HL-60 (cell line): ENCODE measurements around the gene CNTN2.

Experiments
- DNase-seq, 2 experiments: peaks; one replicate each; pipeline ENCODE4 v3.0.0-alpha.2; 2010 to 2020; ENCODE audit warnings: low read depth in 1 of 2, low spot score in 1 of 2
- H3K27ac ChIP-seq: fragments of 250-450 bp; sonication (Bioruptor Pico); replicated peaks from 2 replicates; pipeline ENCODE4 v1.5.1; 2020; ENCODE audit warnings: mild to moderate bottlenecking, moderate library complexity
- H3K27me3 ChIP-seq: fragments of 250-450 bp; sonication (Bioruptor Pico); 2 replicates; pipeline ENCODE4 v1.5.1; 2021; ENCODE audit warnings: mild to moderate bottlenecking, moderate library complexity; ENCODE audit not compliant: insufficient read depth, poor library complexity, severe bottlenecking
- H3K4me3 ChIP-seq: replicated peaks from 2 replicates; pipeline ENCODE4 v1.5.1; 2011; ENCODE audit warnings: mild to moderate bottlenecking, control low read depth, low read length; ENCODE audit not compliant: insufficient read depth
- CTCF ChIP-seq: IDR thresholded peaks from one replicate; pipeline ENCODE4 v1.5.1; 2011; ENCODE audit warnings: low read length, control low read depth, inconsistent platforms; ENCODE audit not compliant: insufficient read depth
- GABPA ChIP-seq: IDR thresholded peaks from 2 replicates; pipeline ENCODE4 v1.6.1; 2012; ENCODE audit warnings: low read depth
- POLR2AphosphoS5 ChIP-seq: IDR thresholded peaks from 2 replicates; pipeline ENCODE4 v1.6.1; 2012; ENCODE audit warnings: low read depth
- REST ChIP-seq: IDR thresholded peaks from 2 replicates; pipeline ENCODE4 v1.6.1; 2012; ENCODE audit warnings: low read depth; ENCODE audit not compliant: insufficient replicate concordance
- SPI1 ChIP-seq: IDR thresholded peaks from 2 replicates; pipeline ENCODE4 v1.6.1; 2012; ENCODE audit warnings: low read depth, mild to moderate bottlenecking, borderline replicate concordance

CNTN2 gene

GRCh38 chr1:205038132-205038786 lies 4.8 kb upstream of the CNTN2 start:
- peaks cover 17% of the 10 kb centered on the region for H3K27me3 ChIP-seq
- TF ChIP-seq POLR2AphosphoS5 (no peak), CTCF (no peak), GABPA (no peak), REST (no peak), SPI1 (no peak)
- DNase-seq = no peak
- H3K27ac ChIP-seq = no peak overlapping the region
- no peak overlapping the region for H3K4me3 ChIP-seq

GRCh38 chr1:205041001-205041715 lies 1.9 kb upstream of the CNTN2 start:
- TF ChIP-seq SPI1 (no peak), GABPA (no peak), REST (no peak), CTCF (no peak), POLR2AphosphoS5 (no peak)
- DNase-seq = no peak
- H3K27me3 ChIP-seq = peaks cover 40% of the 10 kb centered on the region
- H3K27ac ChIP-seq = no peak overlapping the region
- H3K4me3 ChIP-seq = no peak overlapping the region

DNA sequence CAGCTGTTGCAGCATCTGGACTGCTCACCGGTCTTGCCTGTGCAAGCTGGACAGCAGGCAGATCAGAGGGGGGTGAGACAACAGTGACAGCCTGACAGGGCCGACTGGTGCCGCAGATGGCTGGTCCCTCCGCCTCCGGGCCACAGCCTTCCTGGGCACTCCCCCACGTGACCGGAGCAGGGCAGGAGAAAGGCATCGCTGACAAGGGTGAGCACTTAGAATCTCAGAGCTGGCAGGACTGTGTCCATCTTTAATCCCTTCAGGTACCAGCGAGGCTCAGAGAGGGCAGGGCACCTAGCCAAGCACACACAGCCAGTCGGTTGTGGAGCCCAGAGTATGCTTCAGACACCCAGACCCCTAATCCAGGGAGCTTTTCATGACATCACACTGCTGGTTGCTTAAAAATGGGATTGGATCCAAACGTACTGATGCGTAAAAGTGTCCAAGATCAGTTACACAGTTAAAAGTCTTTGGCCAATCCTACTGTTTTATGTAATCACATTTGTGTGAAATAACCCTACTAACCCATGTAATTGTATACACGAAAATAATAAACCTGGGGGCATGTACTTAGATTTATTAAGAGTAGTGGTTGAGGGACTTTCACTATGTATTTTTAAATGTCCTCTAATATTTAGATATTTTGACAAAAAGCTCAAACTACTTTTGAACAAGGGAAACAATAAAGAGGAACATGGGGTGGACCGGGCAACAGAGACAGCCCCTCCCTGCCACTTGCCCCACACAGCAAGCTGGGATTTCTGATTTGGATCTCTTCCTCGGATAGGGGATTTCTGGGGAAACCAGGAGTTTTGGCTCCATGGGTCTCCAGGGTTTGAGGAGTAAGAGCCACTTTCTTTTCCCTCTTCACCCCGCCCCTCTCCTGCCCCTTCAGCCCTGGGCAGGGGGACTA lies 758 bp upstream of the CNTN2 start:
- no peak overlapping the region for H3K4me3 ChIP-seq
- TF ChIP-seq SPI1 (no peak), POLR2AphosphoS5 (no peak), REST (no peak), GABPA (no peak), CTCF (no peak)
- H3K27ac ChIP-seq = no peak overlapping the region
- peaks cover 41% of the 10 kb centered on the region for H3K27me3 ChIP-seq
- DNase-seq = no peak
